HG02759 (cell line): Measurements from ENCODE around the gene TTLL10.
"Not testable (repeated sequence)": the region's sequence is repeated elsewhere in the genome, so short reads cannot be mapped to it uniquely, and the experiment has no call there.

ENCODE experiments used
- ATAC-seq: cut with Tn5 transposase; IDR thresholded peaks from one replicate; pipeline ENCODE4 v1.9.1; 2021; ENCODE audit warnings: mild to moderate bottlenecking, moderate library complexity; ENCODE audit not compliant: unreplicated experiment

TTLL10 gene

GRCh38 chr1:1170215-1171091 lies 3.2 kb upstream of the TTLL10 start:
- no peak for ATAC-seq

GRCh38 chr1:1171161-1171545 lies 2.5 kb upstream of the TTLL10 start:
- no peak for ATAC-seq

- ATAC-seq: no peak
Measured at GRCh38 chr1:1171546-1172340, 1.9 kb upstream of the TTLL10 start.

GRCh38 chr1:1173061-1173792 lies 453 bp upstream of the TTLL10 start:
- no peak for ATAC-seq

GRCh38 chr1:1175221-1176062 lies 1.8 kb downstream of the TTLL10 start:
- ATAC-seq: no peak

GRCh38 chr1:1176063-1176761 lies 2.5 kb downstream of the TTLL10 start:
- not testable (repeated sequence) for ATAC-seq

- ATAC-seq: no peak
Measured at GRCh38 chr1:1176931-1177330, 3.3 kb downstream of the TTLL10 start.

- no peak for ATAC-seq
Measured at GRCh38 chr1:1177452-1178206, 3.9 kb downstream of the TTLL10 start.

GRCh38 chr1:1178794-1179331 lies 5.2 kb downstream of the TTLL10 start:
- no peak for ATAC-seq

GRCh38 chr1:1179346-1179982 lies 5.8 kb downstream of the TTLL10 start:
- ATAC-seq: no peak

- ATAC-seq: no peak
Measured at GRCh38 chr1:1179983-1180861, 6.5 kb downstream of the TTLL10 start.

- no peak for ATAC-seq
Measured at GRCh38 chr1:1181129-1181937, 7.7 kb downstream of the TTLL10 start.

- ATAC-seq: no peak
Measured at GRCh38 chr1:1181938-1182410, 8.3 kb downstream of the TTLL10 start.

GRCh38 chr1:1182491-1183220 lies 9.0 kb downstream of the TTLL10 start:
- no peak for ATAC-seq

- no peak for ATAC-seq
Measured at GRCh38 chr1:1183221-1183747, 9.6 kb downstream of the TTLL10 start.
